ELF-1 (cell line): ENCODE measurements around the gene YDJC.
"Not testable (repeated sequence)": the region's sequence is repeated elsewhere in the genome, so short reads cannot be mapped to it uniquely, and the experiment has no call there.

Experiments
- DNase-seq: peaks from one replicate; pipeline ENCODE4 v3.0.0-alpha.2; 2016; ENCODE audit warnings: low read depth, low spot score

YDJC gene

GRCh38 chr22:21651521-21652009, 21.7 kb upstream of the YDJC start:
- DNase-seq, result no peak

GRCh38 chr22:21650823-21651520, 21.1 kb upstream of the YDJC start:
- no peak for DNase-seq

GRCh38 chr22:21650280-21650679, 20.5 kb upstream of the YDJC start:
- DNase-seq, result no peak

- peak; percentile 87 for DNase-seq
These were observed 17.1 kb upstream of the YDJC start for GRCh38 chr22:21646608-21647590.

- DNase-seq, result not testable (repeated sequence)
These were observed 15.7 kb upstream of the YDJC start for GRCh38 chr22:21645513-21645912.

- no peak for DNase-seq
These were observed 13.9 kb upstream of the YDJC start for GRCh38 chr22:21643533-21644357.

GRCh38 chr22:21642584-21643448, 13.0 kb upstream of the YDJC start:
- peak; percentile 85 for DNase-seq

- DNase-seq, result peak; percentile 99
These were observed 12.2 kb upstream of the YDJC start, which contains the start of gene SDF2L1 for GRCh38 chr22:21641789-21642583. SDF2L1 (plus strand) TSS chr22:21642302; CDS start chr22:21642337, 35 bp downstream.

- DNase-seq, result no peak
These were observed 11.6 kb upstream of the YDJC start for GRCh38 chr22:21641417-21641788.

GRCh38 chr22:21640810-21641209, 11.0 kb upstream of the YDJC start:
- no peak for DNase-seq

GRCh38 chr22:21639359-21639758, 9.5 kb upstream of the YDJC start:
- no peak for DNase-seq

- not testable (repeated sequence) for DNase-seq
These were observed 7.6 kb upstream of the YDJC start for GRCh38 chr22:21637450-21637849.

GRCh38 chr22:21636629-21637218, 6.9 kb upstream of the YDJC start:
- no peak for DNase-seq

- no peak for DNase-seq
These were observed 6.1 kb upstream of the YDJC start for GRCh38 chr22:21635771-21636510.

GRCh38 chr22:21634844-21635243, 5.0 kb upstream of the YDJC start:
- DNase-seq, result no peak

GRCh38 chr22:21634081-21634480, 4.3 kb upstream of the YDJC start:
- DNase-seq, result no peak

- DNase-seq, result no peak
These were observed 3.7 kb upstream of the YDJC start for GRCh38 chr22:21633481-21633880.

GRCh38 chr22:21632931-21633330, 3.1 kb upstream of the YDJC start:
- no peak for DNase-seq
